GM15510 (cell line): ENCODE measurements around the gene ZNF518B.

ENCODE experiments used
- POLR2A ChIP-seq: IDR thresholded peaks from 3 replicates; pipeline ENCODE4 v1.6.1; 2011; ENCODE audit warnings: borderline replicate concordance; ENCODE audit not compliant: insufficient read length; ENCODE audit errors: extremely low read depth

The ZNF518B gene

GRCh38 chr4:10438924-10439323, 18.3 kb downstream of the ZNF518B start:
- no peak for TF ChIP-seq POLR2A

- no peak for TF ChIP-seq POLR2A
Measured at GRCh38 chr4:10437735-10438134, 19.5 kb downstream of the ZNF518B start.

GRCh38 chr4:10421344-10422055, 35.7 kb downstream of the ZNF518B start:
- no peak for TF ChIP-seq POLR2A

GRCh38 chr4:10417740-10418139, 39.5 kb downstream of the ZNF518B start:
- TF ChIP-seq POLR2A: no peak

GRCh38 chr4:10416441-10416840, 40.8 kb downstream of the ZNF518B start:
- no peak for TF ChIP-seq POLR2A

- no peak for TF ChIP-seq POLR2A
Measured at GRCh38 chr4:10413177-10413576, 44.0 kb downstream of the ZNF518B start.

GRCh38 chr4:10405672-10406071, 51.6 kb downstream of the ZNF518B start:
- TF ChIP-seq POLR2A: no peak

- no peak for TF ChIP-seq POLR2A
Measured at GRCh38 chr4:10403633-10404445, 53.4 kb downstream of the ZNF518B start.

GRCh38 chr4:10395971-10396580, 61.1 kb downstream of the ZNF518B start:
- no peak for TF ChIP-seq POLR2A
